Measurements from ENCODE around the gene ALCAM.
"Not testable (repeated sequence)": the region's sequence is repeated elsewhere in the genome, so short reads cannot be mapped to it uniquely, and the experiment has no call there.

The ALCAM gene

DNA sequence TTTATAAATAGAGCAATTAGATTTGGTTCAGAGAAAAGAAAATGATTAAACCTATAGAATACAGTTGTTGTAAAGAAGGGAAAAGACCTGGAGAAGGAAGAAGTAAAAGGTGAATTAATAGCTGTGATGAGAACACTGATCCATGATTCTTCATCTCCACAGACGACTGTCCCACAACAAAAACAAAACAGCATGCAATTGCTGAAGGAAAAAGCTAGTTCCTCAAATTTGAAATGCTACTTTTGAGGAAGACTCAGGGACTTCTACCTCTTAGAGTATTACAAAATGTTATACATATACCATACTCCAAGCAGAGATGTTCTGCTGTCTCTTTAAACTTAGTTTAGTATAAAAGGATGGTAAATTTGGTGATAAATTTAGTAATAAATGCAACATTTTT is 21.5 kb downstream of the ALCAM start:
- no peak for DNase-seq (ENCODE audit: low read depth)

DNA sequence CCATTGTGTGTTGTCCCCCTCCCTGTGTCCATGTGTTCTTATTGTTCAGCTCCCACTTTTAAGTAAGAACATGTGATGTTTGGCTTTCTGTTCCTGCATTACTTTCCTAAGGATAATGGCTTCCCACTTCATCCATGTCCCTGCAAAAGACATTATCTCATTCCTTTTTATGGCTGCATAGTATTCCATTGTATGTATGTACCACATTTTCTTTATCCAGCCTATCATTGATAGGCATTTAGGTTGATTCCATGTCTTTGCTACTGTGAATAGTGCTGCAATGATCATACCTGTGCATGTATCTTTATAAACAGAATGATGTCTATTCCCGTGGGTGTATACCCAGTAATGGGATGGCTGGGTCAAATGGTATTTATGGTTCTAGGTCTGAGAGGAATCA is 23.1 kb downstream of the ALCAM start:
- DNase-seq (ENCODE audit: low read depth), result not testable (repeated sequence)

DNA sequence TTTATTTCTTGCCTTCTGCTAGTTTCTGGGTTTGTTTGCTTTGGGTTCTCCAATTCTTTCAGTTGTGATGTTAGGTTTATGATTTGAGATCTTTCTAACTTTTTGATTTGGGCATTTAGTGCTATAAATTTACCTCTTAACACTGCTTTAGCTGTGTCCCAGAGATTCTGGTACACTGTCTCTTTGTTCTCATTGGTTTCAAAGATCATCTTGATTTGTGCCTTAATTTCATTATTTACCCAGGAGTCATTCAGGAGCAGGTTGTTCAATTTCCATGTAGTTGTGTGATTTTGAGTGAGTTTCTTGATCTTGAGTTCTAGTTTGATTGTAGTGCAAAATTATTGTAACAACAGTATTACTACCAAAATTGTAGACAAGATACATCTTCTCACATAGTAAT is 25.9 kb downstream of the ALCAM start:
- DNase-seq (ENCODE audit: low read depth), result not testable (repeated sequence)

DNA sequence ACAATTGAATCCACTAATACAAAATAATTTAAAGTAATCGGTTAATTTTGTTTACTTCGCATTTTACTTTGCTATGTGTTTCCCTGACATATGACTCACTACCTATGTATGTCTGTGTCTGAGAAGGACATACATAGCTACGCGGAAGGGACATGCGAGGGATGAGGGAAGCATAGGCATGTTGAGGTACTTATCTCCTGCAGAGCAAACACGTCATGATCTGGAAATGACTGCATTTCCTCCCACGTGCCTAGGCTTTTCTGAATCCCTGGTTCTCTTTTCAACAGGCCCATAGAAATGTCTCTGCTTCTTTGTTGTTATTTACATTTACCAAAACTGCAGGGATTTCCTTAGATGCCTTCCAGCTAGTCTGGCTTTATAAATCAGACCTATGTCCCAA is 27.5 kb downstream of the ALCAM start:
- no peak for DNase-seq (ENCODE audit: low read depth)

DNA sequence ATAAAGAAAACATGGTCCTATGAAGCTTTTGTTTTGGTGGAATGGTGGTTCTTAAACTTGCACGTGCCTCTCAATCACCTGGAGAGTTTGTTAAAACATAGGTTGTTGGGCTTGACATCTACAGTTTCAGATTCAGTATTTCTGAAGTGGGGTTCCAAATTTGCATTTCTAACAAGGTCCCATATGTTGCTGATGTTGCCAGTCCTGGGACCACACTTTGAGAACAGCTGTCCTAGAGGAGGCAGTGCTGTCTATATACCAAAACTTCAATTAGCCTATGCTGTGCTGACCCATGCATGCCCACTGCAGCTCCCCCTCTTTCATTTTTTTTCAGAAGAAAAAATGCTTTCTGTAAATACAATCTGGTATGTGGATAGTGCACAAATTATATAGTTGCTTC is 31.3 kb downstream of the ALCAM start:
- DNase-seq (ENCODE audit: low read depth), result no peak

DNA sequence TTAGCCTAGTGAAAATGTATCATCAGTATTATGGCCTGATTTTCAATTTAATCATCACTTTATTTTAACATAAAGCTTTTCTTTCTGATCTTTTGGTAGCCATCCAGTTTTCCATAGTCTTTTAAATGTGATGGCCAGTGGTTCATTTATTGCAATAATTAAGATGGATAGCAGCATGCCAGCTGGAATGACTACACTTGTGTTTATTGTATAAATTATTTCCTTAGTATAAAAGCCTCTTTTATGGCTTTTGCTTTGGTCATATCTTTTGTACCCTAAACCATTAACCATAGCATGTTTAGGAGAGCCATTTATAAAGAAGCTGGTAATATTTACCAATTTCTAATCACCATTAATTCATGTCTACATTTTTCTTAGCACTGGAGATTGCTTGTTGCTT is 31.7 kb downstream of the ALCAM start:
- DNase-seq (ENCODE audit: low read depth), result no peak

DNA sequence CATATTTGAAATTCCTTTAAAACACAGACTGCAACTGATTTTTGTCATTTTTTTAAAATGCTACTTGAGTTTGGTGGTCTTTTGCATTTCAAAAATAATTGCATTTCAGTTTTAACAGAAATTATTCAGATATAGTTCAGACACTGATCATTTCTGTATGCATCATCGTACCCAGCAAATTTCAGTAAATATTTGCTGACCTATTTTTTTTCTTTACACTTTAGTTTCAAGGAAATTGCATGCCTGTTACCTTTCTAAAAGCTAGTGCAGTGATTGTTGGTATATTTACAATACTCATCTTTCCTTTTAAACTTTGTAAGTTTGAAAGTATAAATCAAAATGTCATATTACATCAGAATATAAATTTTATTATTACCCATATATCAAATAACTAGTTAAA is 32.4 kb downstream of the ALCAM start:
- DNase-seq (ENCODE audit: low read depth), result no peak

DNA sequence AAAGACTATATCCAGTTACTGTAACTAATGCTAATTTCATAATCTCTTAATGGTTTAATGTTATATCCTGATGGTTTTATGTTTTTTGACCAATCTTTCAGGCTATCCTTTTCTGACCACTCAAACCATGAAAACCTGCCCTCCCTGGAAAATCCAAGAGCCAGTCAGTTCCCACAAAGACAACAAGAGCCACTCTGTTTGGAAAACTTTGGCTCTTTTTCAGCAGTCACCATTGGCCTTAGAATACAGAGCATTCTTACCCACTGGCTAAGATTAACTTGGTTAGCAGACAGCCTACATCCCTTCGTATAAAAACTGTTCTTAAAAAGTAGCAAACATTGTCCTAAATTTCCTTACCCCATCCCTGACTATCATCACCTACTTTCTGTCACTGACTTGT is 32.9 kb downstream of the ALCAM start:
- no peak for DNase-seq (ENCODE audit: low read depth)

DNA sequence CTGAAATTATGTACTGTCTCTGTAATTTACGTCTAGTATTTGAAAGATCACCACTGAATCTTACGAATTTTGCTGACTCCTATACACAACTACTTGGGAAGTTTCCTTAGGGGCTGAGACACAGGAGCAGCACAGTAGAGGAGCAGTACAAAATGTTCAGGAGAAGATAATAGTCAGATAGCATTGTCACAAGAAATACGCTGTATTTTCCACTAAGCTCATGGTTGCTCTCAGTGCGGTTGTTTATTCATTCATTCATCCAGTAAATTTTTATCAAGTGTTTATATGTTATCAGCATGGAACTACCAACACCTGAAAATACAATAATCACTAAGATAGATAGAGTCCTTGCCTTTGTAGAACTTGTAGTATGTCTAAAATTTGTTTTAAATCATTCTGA is 34.5 kb downstream of the ALCAM start:
- DNase-seq (ENCODE audit: low read depth), result no peak

DNA sequence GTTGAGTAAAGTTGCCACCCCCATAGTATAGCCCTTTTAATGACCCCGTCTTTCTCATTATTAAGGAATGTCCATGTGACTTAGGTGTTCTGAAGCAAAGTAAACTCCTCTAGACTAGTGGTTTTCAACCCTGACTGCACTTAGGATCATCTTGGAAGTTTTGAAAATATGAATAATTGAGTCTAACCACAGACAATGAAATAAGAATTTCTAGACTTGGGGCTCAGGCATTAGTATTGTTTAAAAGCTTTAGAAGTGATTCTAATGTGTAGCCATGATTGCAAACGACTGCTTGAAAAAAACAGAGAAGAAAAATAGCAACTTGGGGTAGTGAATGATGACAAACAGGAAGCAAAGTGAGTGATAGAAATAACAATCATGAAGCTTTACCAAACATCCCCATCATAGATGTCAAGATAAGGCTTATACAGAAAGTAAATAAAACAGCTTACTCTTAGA is 35.0 kb downstream of the ALCAM start:
- DNase-seq (ENCODE audit: low read depth), result no peak

DNA sequence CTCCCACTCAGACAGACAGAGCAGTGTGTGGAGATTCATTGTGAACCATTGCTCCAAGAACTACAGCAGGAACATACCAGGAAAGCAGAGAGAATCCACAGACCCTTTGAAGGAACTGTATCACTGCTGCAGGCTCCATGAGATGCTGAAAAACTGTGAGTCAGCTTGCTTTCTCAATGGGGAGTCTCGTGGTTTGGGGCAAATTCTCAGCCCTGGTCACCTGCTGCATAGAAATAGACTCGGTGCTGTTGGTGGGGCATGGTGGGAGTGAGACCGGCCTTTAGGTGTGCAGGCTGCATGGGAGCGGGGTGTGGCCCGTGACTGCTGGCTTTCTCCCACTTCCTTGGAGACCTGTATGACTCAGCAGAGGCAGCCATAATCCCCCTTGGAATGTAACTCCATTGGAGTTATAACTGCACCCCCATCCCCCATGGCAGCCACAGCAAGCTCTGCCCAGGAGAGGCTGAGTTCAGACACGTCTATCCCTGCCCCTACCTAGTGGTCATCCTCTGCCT is 35.6 kb downstream of the ALCAM start:
- no peak for DNase-seq (ENCODE audit: low read depth)

DNA sequence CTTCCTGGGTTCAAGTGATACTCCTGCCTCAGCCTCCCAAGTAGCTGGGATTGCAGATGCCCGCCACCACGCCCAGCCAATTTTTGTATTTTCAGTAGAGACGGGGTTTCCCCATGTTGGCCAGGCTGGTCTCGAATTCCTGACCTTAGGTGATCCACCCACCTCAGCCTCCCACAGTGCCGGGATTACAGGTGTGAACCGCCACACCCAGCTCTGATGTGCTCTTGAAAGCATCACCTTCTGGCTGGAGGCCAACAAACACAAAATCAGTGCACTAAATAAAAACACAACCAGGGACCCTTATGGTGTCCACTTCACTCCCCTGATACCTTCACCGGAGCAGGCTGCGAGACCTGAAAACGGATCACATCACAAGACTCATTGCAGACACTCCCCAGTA is 36.3 kb downstream of the ALCAM start:
- DNase-seq (ENCODE audit: low read depth), result not testable (repeated sequence)

DNA sequence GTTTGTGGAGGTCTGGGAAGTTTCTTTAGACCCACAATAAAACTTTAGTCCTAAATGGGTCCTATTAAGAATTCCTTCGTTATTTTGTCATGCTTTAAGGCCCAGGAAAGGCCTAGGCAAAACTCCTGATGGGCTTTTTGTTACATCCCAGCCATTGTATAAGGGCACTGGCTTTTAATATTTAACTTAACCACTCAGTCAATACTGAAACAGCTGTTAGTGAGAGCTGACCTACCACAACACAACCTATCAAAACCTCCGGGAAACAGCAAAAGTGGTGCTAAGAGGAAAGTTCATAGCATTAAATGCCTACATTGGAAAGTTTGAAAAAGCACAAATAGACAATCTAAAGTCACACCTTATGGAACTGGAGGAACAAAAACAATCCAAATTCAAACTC is 39.6 kb downstream of the ALCAM start:
- DNase-seq (ENCODE audit: low read depth), result no peak

DNA sequence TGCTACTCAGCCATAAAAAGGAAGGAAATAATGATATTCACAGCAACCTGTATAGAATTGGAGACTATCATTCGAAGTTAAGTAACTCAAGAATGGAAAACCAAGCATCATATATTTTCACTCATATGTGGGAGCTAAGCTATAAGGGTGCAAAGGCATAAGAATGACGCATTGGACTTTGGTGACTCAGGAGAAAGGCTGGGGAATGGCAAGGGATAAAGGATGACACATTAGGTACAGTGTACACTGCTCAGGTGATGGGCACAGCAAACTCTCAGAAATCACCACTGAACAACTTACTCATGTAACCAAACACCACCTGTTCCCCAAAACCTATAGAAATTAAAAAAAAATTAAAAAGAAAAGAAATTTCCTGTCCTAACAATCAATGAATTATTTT is 42.7 kb downstream of the ALCAM start:
- DNase-seq (ENCODE audit: low read depth), result no peak

DNA sequence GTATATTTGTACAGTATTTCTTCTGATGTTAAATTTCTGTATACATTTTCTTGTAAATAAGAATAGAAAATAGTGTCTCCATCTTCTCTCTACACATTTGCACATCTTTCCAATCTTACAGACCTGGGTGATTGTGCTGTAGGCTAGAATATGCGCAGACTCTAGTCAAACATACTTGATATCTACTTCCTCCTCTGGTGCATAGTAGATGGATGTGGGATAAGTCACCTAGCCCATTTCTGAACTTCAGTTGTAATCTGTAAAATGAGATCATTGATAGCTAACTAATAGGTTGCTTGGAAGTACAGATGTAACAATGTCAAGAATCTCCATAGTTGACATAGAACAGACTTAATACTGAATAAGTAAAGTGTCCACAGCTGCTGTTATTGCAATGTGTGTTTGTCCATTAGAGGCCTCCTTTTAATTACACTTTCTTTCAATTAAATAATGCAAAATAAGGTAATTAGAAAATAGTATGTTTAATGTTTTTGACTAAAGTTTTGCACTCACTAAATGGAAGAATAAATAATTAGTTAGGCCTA is 46.7 kb downstream of the ALCAM start:
- no peak for DNase-seq (ENCODE audit: low read depth)

DNA sequence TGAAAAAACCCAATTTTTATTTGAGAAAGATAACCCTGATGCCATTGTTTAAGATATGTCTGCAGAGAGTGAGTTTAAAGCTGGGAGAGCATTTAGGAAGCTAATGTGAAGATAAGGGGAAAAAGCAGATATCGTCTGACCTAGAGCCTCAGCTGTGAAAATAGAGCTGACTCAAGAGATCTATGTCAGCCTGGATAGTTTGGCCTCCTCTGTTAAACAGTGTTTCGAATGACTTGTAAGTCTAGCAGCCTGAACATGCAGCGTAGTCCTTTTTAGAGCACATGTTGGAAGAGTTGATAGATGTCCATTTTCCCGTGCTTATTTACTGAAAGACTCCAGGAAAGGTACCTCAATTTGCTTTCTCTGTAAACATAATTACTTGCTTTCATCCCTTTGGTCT is 48.1 kb downstream of the ALCAM start:
- DNase-seq (ENCODE audit: low read depth), result no peak

DNA sequence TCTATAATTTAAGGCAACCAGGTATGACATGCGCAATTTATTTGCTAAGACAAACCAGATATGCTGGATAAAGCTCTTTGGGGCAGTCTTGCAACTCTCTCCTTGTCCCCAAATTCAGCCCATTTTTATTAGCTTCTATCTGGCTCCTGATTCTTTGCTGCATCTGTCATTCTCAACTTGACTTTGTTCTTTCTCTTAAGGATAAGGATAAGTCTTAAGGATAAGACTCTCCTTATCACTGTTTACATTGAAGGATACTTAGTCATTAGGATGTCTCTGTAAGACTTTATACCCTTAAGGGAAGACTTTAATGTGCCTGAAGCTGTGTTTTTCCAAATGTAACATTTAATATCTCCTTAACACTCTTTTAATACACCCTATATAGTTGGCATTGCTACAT is 49.2 kb downstream of the ALCAM start:
- no peak for DNase-seq (ENCODE audit: low read depth)

DNA sequence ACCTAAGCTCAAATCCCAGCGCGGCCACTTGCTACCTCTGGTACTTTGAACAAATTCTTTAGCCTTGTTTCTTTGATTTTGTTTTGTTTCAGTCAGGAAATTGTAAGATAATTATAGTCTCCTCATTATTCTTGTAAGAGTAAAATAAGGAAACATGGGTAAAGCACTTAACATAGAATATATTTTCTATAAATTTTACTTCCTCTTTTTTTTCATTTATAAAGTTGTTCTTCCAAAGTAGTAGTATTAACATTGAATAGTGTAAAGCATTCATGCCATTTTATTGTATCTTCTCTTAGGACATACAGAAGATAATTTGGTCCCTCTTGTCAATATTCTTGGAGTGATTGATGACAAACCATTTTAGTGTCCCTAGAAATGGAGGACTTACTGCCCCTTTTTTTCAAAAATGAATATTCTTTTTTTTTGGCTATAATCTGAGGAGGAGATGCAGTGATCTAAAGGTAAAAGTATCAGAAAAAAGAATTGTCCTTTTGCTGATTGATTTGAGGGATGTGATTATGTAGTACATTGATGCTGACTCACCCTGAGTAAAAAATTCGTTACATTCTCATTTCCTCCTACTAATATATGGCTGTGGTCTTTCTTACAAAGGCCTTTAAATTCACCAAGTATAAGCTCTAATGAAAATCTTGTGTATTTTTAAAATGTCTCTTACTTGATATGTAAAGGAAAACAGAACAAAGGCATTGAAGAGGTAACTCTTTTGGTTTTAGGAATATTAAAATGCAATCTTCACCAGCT is 51.0 kb downstream of the ALCAM start:
- DNase-seq (ENCODE audit: low read depth), result no peak

DNA sequence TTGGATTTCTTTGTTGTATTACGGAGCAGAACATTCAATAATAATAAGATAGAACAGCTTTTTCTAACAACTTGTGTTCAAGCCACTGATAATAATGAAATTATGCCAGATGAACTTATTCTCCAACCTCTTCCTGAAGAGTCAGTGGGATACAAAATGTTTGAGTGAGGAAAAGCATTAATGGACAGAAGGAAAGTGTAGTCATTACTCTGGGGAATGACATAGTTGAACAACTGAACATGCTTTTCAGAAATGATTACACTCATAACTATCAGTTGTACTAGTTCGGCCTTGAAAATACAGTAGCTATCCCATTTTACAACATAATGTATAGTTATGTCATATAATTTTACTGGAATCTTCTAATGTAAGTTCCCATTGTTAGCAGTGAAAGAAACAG is 55.9 kb downstream of the ALCAM start:
- no peak for DNase-seq (ENCODE audit: low read depth)

DNA sequence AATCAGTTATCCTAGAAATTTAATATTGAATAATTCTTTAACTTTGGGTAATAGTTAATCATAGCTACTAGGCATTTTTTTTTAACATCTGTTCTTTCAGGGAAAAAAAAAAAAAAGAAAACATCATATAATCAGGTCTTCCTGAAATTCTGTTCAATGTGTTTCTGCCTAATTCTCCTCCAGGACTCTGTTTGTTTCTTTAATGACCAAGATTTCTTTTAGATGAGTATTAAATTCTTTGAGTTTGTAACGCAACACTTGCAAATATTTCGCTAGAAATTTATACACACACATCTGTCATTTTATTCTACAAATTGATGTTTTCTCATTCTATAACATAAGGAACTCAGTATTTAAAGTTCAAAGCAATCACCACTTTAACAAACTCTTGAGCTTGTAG is 56.7 kb downstream of the ALCAM start:
- no peak for DNase-seq (ENCODE audit: low read depth)

DNA sequence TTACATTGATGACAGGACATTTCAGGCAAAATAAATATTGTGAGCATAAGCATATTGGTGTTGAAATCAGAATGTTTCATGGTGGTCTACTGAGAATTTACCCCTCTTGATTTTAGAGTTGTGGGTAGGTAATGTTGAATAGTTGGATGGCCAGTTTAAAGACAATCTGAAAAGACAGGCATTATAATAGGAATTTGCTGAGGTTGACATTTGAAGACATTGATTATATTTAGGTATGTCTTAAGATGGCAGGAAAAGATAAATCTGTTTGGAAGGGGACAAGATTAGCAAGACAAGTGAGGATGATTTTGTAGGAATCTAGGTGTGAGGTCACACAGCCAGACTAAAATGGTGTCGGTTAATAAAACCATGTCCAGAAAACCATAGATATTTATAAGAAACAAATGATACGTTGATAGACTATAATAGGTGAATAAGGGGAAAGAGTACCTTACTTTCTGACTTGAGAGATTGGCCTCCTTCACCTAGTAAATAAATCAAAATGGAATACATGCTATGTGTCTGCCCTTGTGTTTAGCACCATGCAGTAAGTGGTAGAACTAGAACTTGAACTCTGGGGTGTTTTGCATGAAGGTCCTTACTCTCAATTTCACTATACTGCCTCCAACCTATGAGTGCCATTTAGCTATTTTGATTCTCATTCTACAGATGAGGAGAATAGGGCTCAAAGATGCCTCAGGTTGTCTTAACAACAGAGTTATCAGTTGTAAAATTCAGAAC is 57.9 kb downstream of the ALCAM start:
- DNase-seq (ENCODE audit: low read depth), result no peak

DNA sequence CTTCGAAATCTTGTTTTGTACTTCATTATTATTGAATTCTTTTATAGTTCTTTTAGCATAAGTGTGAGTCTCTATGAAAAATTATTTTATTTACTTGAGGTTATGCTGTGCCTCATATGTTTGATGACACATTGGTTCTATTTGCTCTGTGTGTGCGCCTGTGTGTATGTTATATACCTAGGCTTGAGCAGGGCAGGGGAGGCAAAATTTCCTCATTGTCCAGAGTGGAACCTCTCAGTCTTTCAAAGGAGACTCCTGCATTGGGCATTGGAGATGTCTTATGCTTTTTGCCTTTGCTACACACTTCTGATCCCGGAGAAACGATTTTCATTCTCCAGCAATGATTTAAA is 58.4 kb downstream of the ALCAM start:
- DNase-seq (ENCODE audit: low read depth), result no peak

DNA sequence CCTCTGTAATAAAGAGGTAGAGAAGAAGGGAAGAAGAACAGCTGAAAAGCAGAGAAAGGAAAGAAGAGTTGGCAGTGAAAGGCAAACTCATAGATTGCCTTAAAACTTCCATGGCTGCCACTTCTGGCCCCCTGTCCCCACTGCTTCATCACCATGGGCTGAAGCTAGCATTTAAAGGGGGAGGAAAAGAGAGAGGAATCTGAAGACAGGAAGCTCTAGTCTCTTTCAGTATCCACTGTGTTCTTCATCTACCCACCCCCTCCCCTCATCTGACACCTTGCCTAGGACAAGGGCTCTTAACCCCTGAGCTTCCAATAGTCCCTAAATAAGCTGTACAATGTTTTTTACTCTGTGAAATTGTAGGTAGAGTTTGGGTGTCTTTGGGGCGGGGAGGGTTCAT is 60.6 kb downstream of the ALCAM start:
- no peak for DNase-seq (ENCODE audit: low read depth)

Measured in T follicular helper cell (primary cell).